SK-N-SH (cell line): Measurements from ENCODE around the gene AMMECR1.

ENCODE experiments used
- EZH2phosphoT487 ChIP-seq: fragments of 200-600 bp; sonication (generic); IDR thresholded peaks from 2 replicates; pipeline ENCODE4 v1.6.1; 2017; ENCODE audit warnings: low read depth, mixed run types, mild to moderate bottlenecking, antibody characterized with exemption, moderate library complexity, borderline replicate concordance
- FOXM1 ChIP-seq: IDR thresholded peaks from 2 replicates; pipeline ENCODE4 v1.4.0; 2012; ENCODE audit warnings: low read depth, mild to moderate bottlenecking
- GABPA ChIP-seq: IDR thresholded peaks from 2 replicates; pipeline ENCODE4 v1.4.0; 2012; ENCODE audit warnings: low read depth, mild to moderate bottlenecking
- MXI1 ChIP-seq: IDR thresholded peaks from 2 replicates; pipeline ENCODE4 v1.6.1; 2012; ENCODE audit warnings: mild to moderate bottlenecking, low read depth, low read length, improper control_type of control experiment
- NRF1 ChIP-seq: IDR thresholded peaks from 2 replicates; pipeline ENCODE4 v1.6.1; 2012; ENCODE audit warnings: low read depth, mild to moderate bottlenecking, low read length
- POLR2AphosphoS5 ChIP-seq: IDR thresholded peaks from 2 replicates; pipeline ENCODE4 v1.6.1; 2012; ENCODE audit warnings: low read depth, low read length
- RAD21 ChIP-seq: IDR thresholded peaks from 2 replicates; pipeline ENCODE4 v1.6.1; 2012; ENCODE audit warnings: mild to moderate bottlenecking, low read length
- RCOR1 ChIP-seq: fragments of 150-350 bp; IDR thresholded peaks from 2 replicates; pipeline ENCODE4 v1.6.1; 2017; ENCODE audit warnings: antibody characterized with exemption, low read length
- RFX5 ChIP-seq: IDR thresholded peaks from 2 replicates; pipeline ENCODE4 v1.6.1; 2012; ENCODE audit warnings: mild to moderate bottlenecking, improper control_type of control experiment, low read length
- SMC3 ChIP-seq: IDR thresholded peaks from 2 replicates; pipeline ENCODE4 v1.6.1; 2012; ENCODE audit warnings: low read depth, low read length, improper control_type of control experiment
- TCF12 ChIP-seq: IDR thresholded peaks from 2 replicates; pipeline ENCODE4 v1.4.0; 2012
- TF ChIP-seq, protein P1 (sequence below): fragments of 200-600 bp; sonication (generic); IDR thresholded peaks from 2 replicates; pipeline ENCODE4 v1.6.1; 2017; ENCODE audit warnings: antibody characterized with exemption, mild to moderate bottlenecking, moderate library complexity
- TF ChIP-seq, protein P2 (sequence below): IDR thresholded peaks from 2 replicates; pipeline ENCODE4 v1.4.0; 2012; ENCODE audit warnings: low read depth, borderline replicate concordance
- TF ChIP-seq, protein P3 (sequence below): fragments of 150-350 bp; IDR thresholded peaks from 2 replicates; pipeline ENCODE4 v1.6.1; 2017; ENCODE audit warnings: antibody characterized with exemption, low read length, low read depth, borderline replicate concordance

DNA sequence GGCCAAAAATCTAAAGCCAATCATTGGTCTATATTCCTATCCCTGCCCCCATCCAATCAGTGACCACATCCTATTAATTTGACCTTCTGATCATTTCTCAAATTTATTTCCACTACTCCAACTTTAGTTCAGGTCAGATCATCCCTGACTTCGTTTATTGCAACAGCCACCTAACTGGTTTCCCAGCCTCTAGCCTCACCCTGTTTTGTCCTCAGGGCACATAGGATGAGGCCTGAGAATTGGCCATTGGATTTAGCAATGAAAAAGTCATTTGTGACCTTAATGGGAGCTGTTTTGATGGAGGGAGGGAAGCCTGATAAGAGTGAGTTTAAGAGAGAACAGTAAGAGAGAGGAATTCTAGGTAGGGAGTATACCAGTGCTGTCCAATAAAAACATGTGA, 155.0 kb downstream of the AMMECR1 start:
- no peak for TF ChIP-seq GABPA
- TF ChIP-seq FOXM1: no peak
- TF ChIP-seq, protein P1, sequence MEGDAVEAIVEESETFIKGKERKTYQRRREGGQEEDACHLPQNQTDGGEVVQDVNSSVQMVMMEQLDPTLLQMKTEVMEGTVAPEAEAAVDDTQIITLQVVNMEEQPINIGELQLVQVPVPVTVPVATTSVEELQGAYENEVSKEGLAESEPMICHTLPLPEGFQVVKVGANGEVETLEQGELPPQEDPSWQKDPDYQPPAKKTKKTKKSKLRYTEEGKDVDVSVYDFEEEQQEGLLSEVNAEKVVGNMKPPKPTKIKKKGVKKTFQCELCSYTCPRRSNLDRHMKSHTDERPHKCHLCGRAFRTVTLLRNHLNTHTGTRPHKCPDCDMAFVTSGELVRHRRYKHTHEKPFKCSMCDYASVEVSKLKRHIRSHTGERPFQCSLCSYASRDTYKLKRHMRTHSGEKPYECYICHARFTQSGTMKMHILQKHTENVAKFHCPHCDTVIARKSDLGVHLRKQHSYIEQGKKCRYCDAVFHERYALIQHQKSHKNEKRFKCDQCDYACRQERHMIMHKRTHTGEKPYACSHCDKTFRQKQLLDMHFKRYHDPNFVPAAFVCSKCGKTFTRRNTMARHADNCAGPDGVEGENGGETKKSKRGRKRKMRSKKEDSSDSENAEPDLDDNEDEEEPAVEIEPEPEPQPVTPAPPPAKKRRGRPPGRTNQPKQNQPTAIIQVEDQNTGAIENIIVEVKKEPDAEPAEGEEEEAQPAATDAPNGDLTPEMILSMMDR: no peak
- TF ChIP-seq, protein P2, sequence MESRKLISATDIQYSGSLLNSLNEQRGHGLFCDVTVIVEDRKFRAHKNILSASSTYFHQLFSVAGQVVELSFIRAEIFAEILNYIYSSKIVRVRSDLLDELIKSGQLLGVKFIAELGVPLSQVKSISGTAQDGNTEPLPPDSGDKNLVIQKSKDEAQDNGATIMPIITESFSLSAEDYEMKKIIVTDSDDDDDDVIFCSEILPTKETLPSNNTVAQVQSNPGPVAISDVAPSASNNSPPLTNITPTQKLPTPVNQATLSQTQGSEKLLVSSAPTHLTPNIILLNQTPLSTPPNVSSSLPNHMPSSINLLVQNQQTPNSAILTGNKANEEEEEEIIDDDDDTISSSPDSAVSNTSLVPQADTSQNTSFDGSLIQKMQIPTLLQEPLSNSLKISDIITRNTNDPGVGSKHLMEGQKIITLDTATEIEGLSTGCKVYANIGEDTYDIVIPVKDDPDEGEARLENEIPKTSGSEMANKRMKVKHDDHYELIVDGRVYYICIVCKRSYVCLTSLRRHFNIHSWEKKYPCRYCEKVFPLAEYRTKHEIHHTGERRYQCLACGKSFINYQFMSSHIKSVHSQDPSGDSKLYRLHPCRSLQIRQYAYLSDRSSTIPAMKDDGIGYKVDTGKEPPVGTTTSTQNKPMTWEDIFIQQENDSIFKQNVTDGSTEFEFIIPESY: no peak
- TF ChIP-seq, protein P3, sequence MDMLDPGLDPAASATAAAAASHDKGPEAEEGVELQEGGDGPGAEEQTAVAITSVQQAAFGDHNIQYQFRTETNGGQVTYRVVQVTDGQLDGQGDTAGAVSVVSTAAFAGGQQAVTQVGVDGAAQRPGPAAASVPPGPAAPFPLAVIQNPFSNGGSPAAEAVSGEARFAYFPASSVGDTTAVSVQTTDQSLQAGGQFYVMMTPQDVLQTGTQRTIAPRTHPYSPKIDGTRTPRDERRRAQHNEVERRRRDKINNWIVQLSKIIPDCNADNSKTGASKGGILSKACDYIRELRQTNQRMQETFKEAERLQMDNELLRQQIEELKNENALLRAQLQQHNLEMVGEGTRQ: no peak
- no peak for TF ChIP-seq SMC3
- TF ChIP-seq EZH2phosphoT487: no peak
- TF ChIP-seq TCF12: no peak
- no peak for TF ChIP-seq RFX5
- TF ChIP-seq RAD21: no peak
- no peak for TF ChIP-seq POLR2AphosphoS5
- TF ChIP-seq MXI1: no peak
- no peak for TF ChIP-seq RCOR1
- TF ChIP-seq NRF1: no peak
